HepG2 (cell line): Measurements from ENCODE around the gene OAS1. TPM values are rescaled to one million over a fixed set of nuclear protein-coding genes. Genes with fewer than 3 reads are reported as not detected.

Experiments
- ATAC-seq: fragments of 200-7000 bp; cut with Tn5 transposase; 3 replicates; pipeline ENCODE4 v1.9.1; 2020; ENCODE audit warnings: mild to moderate bottlenecking, moderate library complexity
- BruUV-seq: library from RNA; stranded (reverse); fragments of 400-500 nt; replicated peaks from 2 replicates; lab custom pipeline; 2021; lab: Mats Ljungman, UMichigan
- CTCF ChIA-PET: fragments of 300-600 bp; formaldehyde crosslinking; extraction: SDS; loops from one replicate; lab custom pipeline; 2021; ENCODE audit warnings: low total read pairs, inconsistent platforms, low intra/inter-chr PET ratio; lab: Yijun Ruan, JAX
- POLR2A ChIA-PET: fragments of 350-600 bp; sonication (Branson Sonifier 250); formaldehyde crosslinking; loops from one replicate; lab custom pipeline; 2020; ENCODE audit warnings: antibody characterized with exemption, inconsistent platforms; lab: Yijun Ruan, JAX
- DNase-seq: peaks from one replicate; pipeline ENCODE4 v3.0.0-alpha.2; 2015; ENCODE audit warnings: low spot score
- FAIRE-seq: peaks from 3 replicates; lab custom pipeline; 2011; peaks lifted over from hg19 to GRCh38; lab: Jason Lieb, UNC
- H2AFZ ChIP-seq: one replicate; pipeline ENCODE4 v1.6.1; 2011; ENCODE audit warnings: low read length, inconsistent platforms
- H3K27ac ChIP-seq: fragments of 300-600 bp; 3 replicates; pipeline ENCODE4 v1.8.0; 2011; ENCODE audit warnings: mixed run types, mild to moderate bottlenecking, mixed read lengths, low read length, inconsistent platforms; ENCODE audit not compliant: insufficient read depth; ENCODE audit errors: extremely low read length
- H3K27me3 ChIP-seq, 2 experiments: fragments of 200-600 bp in 1 of 2; 2 replicates in 1 of 2; 3 replicates in 1 of 2; pipeline versions ENCODE4 v1.6.0 to v1.8.0; 2011; ENCODE audit warnings: low read length in 2 of 2, mild to moderate bottlenecking in 2 of 2, moderate library complexity in 2 of 2, inconsistent platforms in 1 of 2; ENCODE audit not compliant: insufficient read depth in 2 of 2, control insufficient read depth in 1 of 2
- H3K36me3 ChIP-seq, 2 experiments: fragments of 200-600 bp in 1 of 2; replicated peaks in 1 of 2; 2 replicates in 1 of 2; 3 replicates in 1 of 2; pipeline versions ENCODE4 v1.5.1 to v1.8.0; 2011; ENCODE audit warnings: low read length in 2 of 2, inconsistent platforms in 1 of 2; ENCODE audit not compliant: insufficient read depth in 2 of 2, control insufficient read depth in 1 of 2
- H3K4me1 ChIP-seq: 2 replicates; pipeline ENCODE4 v1.5.1; 2012; ENCODE audit warnings: low read length, inconsistent platforms; ENCODE audit not compliant: insufficient read depth
- H3K4me2 ChIP-seq: 2 replicates; pipeline ENCODE4 v1.6.0; 2011; ENCODE audit warnings: low read depth, low read length, inconsistent platforms
- H3K4me3 ChIP-seq, 3 experiments: fragments of 200-600 bp in 1 of 3; sonication (generic), shearing (Covaris generic) in 1 of 3; replicated peaks in 1 of 3; 2 replicates each; pipeline ENCODE4 v1.5.1; 2011 to 2016; ENCODE audit warnings: low read length in 3 of 3, inconsistent platforms in 2 of 3, low read depth in 2 of 3, mild to moderate bottlenecking in 2 of 3, control low read depth in 1 of 3, mixed read lengths in 1 of 3; ENCODE audit not compliant: insufficient read depth in 1 of 3
- H3K79me2 ChIP-seq: one replicate; pipeline ENCODE4 v1.6.1; 2011; ENCODE audit warnings: low read length, inconsistent platforms; ENCODE audit not compliant: insufficient read depth
- H3K9ac ChIP-seq: 2 replicates; pipeline ENCODE4 v1.6.0; 2011; ENCODE audit warnings: mild to moderate bottlenecking, low read depth, low read length, inconsistent platforms; ENCODE audit not compliant: insufficient read depth
- H3K9me3 ChIP-seq: 2 replicates; pipeline ENCODE4 v1.5.1; 2012; ENCODE audit warnings: mild to moderate bottlenecking, low read length
- H4K20me1 ChIP-seq: 2 replicates; pipeline ENCODE4 v1.6.0; 2011; ENCODE audit warnings: inconsistent platforms, mild to moderate bottlenecking, low read length, moderate library complexity; ENCODE audit not compliant: insufficient read depth
- ETS1 ChIP-seq: sonication (generic); formaldehyde crosslinking; IDR thresholded peaks from 2 replicates; pipeline ENCODE4 v1.4.0; 2020; ENCODE audit warnings: missing genetic modification reagents
- FOXK1 ChIP-seq: sonication (generic); formaldehyde crosslinking; IDR thresholded peaks from 2 replicates; pipeline ENCODE4 v1.4.0; 2020; ENCODE audit warnings: low read depth, missing genetic modification reagents, borderline replicate concordance
- HDAC2 ChIP-seq: sonication (generic); formaldehyde crosslinking; IDR thresholded peaks from 2 replicates; pipeline ENCODE4 v1.4.0; 2020; ENCODE audit warnings: missing genetic modification reagents
- KLF12 ChIP-seq: sonication (generic); formaldehyde crosslinking; IDR thresholded peaks from 2 replicates; pipeline ENCODE4 v1.4.0; 2020; ENCODE audit warnings: missing genetic modification reagents, borderline replicate concordance
- MIER2 ChIP-seq: IDR thresholded peaks from 2 replicates; pipeline ENCODE4 v1.6.1; 2016; ENCODE audit warnings: missing biosample characterization, missing genetic modification reagents
- MXD4 ChIP-seq: IDR thresholded peaks from 2 replicates; pipeline ENCODE4 v1.6.1; 2016; ENCODE audit warnings: mild to moderate bottlenecking, missing biosample characterization, missing genetic modification reagents
- RAD51 ChIP-seq: fragments of 450-650 bp; IDR thresholded peaks from 2 replicates; pipeline ENCODE4 v1.6.1; 2016; ENCODE audit warnings: borderline replicate concordance
- SMARCE1 ChIP-seq: fragments of 450-650 bp; IDR thresholded peaks from 2 replicates; pipeline ENCODE4 v1.6.1; 2017; ENCODE audit warnings: borderline replicate concordance
- TBX2 ChIP-seq: sonication (generic); formaldehyde crosslinking; IDR thresholded peaks from 2 replicates; pipeline ENCODE4 v1.5.0; 2020; ENCODE audit warnings: missing genetic modification reagents, mild to moderate bottlenecking, borderline replicate concordance
- WIZ ChIP-seq: sonication (generic); formaldehyde crosslinking; IDR thresholded peaks from 2 replicates; pipeline ENCODE4 v1.5.1; 2020; ENCODE audit warnings: mild to moderate bottlenecking, missing genetic modification reagents
- ZFP1 ChIP-seq: IDR thresholded peaks from 2 replicates; pipeline ENCODE4 v1.6.1; 2016
- ZMYM3 ChIP-seq: sonication (generic); formaldehyde crosslinking; IDR thresholded peaks from 2 replicates; pipeline ENCODE4 v1.5.1; 2020; ENCODE audit warnings: mild to moderate bottlenecking, missing genetic modification reagents
- ZNF431 ChIP-seq: sonication (generic); formaldehyde crosslinking; IDR thresholded peaks from 2 replicates; pipeline ENCODE4 v1.9.0; 2022; ENCODE audit warnings: missing genetic modification reagents, low read depth, mild to moderate bottlenecking, borderline replicate concordance
- ZNF577 ChIP-seq: sonication (generic); formaldehyde crosslinking; IDR thresholded peaks from 2 replicates; pipeline ENCODE4 v1.4.0; 2020; ENCODE audit warnings: mild to moderate bottlenecking, low read depth, missing genetic modification reagents, borderline replicate concordance
- ZNF883 ChIP-seq: sonication (generic); formaldehyde crosslinking; IDR thresholded peaks from 2 replicates; pipeline ENCODE4 v1.5.1; 2020; ENCODE audit warnings: mild to moderate bottlenecking, missing genetic modification reagents; ENCODE audit errors: not compliant biosample characterization
- WGBS: methylation state at CpG from one replicate; pipeline ENCODE4 v1.1.6; 2017; ENCODE audit warnings: low lambda C conversion rate; 5-methylcytosine and 5-hydroxymethylcytosine counted together
- in situ Hi-C: cut with HindIII; loops from 2 replicates; pipeline ENCODE4 v1.10.0; 2017; ENCODE audit warnings: low pct_unique_long_range_greater_than_20kb; ENCODE audit not compliant: extremely low pct_ligation_motif_present
- intact Hi-C: fragments of 100-400 bp; cut with micrococcal nuclease; formaldehyde crosslinking; loops from one replicate; pipeline ENCODE4 v1.10.0; 2022; ENCODE audit not compliant: unreplicated experiment
- polyA plus RNA-seq, 8 experiments: library from polyadenylated mRNA; depleted of rRNA in 3 of 8; stranded (reverse) in 7 of 8; unstranded in 1 of 8; fragments of >200 nt; fragmentation: Illumina TruSeq in 4 of 8; extraction: Trizol in 4 of 8; gene quantifications; 2 replicates each; pipeline versions ENCODE4 v1.2.1 to v1.2.3, GENCODE V29; 2011 to 2016; ENCODE audit warnings: low read depth in 4 of 8, missing spikeins in 1 of 8, mixed read lengths in 1 of 8; ENCODE audit not compliant: insufficient read depth in 1 of 8
- total RNA-seq, 5 experiments: library from RNA; depleted of rRNA; stranded (reverse); fragments of >200 nt; fragmentation: Illumina TruSeq; extraction: Trizol; gene quantifications; 2 replicates each; pipeline ENCODE4 v1.2.3, GENCODE V29; 2016; ENCODE audit warnings: low read depth in 1 of 5
- TF ChIP-seq, protein P1 (sequence below): sonication (generic); formaldehyde crosslinking; conservative IDR thresholded peaks from 2 replicates; pipeline ENCODE4 v1.8.1; 2023; ENCODE audit warnings: missing genetic modification reagents
- TF ChIP-seq, protein P2 (sequence below): sonication (generic); formaldehyde crosslinking; IDR thresholded peaks from 2 replicates; pipeline ENCODE4 v1.4.0; 2020; ENCODE audit warnings: missing genetic modification reagents, borderline replicate concordance

The OAS1 gene
- total and polyA plus RNA-seq, 2 of the 13 experiments (the other 11 are each of a cell fraction or from before 2014, with no cell fraction given), result 6.5 to 10.6 TPM

DNA sequence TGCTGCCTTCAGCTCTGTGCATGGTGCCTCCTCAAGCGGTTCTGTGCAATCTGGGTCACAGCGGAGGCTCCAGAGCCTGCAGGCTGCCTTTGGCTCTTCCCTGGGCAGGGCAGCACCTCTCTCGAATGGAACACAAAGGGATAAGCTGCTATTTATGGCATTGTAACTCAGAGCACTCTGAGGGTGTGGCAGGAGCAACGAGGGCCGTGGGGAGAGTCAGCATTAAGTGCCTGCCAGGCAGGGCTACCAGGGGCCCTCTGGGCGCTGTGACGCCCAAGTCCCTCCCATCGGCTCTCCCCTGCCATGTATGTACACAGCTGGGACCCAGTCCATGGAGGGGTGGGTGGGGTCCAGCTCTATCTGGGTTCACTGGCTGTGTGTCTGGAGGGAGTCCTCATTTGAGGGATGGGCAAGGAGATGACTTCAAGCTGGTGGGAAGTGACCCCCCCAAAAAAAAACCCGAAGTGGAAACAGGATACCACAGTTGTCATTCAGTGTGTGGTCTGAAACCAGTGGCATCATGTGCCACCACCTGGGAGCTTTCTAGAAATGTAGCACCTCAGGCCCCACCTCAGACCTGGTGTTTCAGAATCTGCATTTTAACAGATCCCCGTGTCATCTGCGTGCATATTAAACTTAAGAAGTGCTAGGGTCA lies 44.0 kb upstream of the OAS1 start (continued):
- TF ChIP-seq MXD4 (no peak), FOXK1 (CRISPR knock-in tag) (no peak)

- no peaks in the 10 kb centered on the region for H4K20me1 ChIP-seq
- H3K9ac ChIP-seq, result no peak overlapping the region
- BruUV-seq, result no TSS peak
- no peak overlapping the region for H2AFZ ChIP-seq
- no peaks in the 10 kb centered on the region for H3K4me1 ChIP-seq
- FAIRE-seq (no peak), DNase-seq (peak; percentile 21), ATAC-seq (no peak)
- H3K27me3 ChIP-seq, result no peaks in the 10 kb centered on the region; a peak in 2 of 5 replicates
- ChIA-PET POLR2A (no interaction called here), CTCF (no interaction called here)
- H3K4me3 ChIP-seq, result no peak overlapping the region
- in situ Hi-C loops, result no loop called here
- H3K79me2 ChIP-seq, result no peaks in the 10 kb centered on the region
- WGBS, result 0% methylated on average over 3 of the region's 5 CpGs
- no peak overlapping the region for H3K4me2 ChIP-seq
- H3K36me3 ChIP-seq, result no peaks in the 10 kb centered on the region
- H3K27ac ChIP-seq, result no peak overlapping the region
- intact Hi-C loops, result no loop called here
- no peaks in the 10 kb centered on the region for H3K9me3 ChIP-seq
- TF ChIP-seq TBX2 (CRISPR knock-in tag) (no peak), ZNF431 (CRISPR knock-in tag) (no peak), SMARCE1 (no peak), ETS1 (no peak), RAD51 (no peak), MIER2 (CRISPR knock-in tag) (peak; percentile 97), ZNF577 (no peak), ZMYM3 (CRISPR knock-in tag) (no peak), ZNF883 (CRISPR knock-in tag) (no peak), HDAC2 (CRISPR knock-in tag) (peak; percentile 33; the same call in 1 of the 2 replicates), KLF12 (CRISPR knock-in tag) (no peak), WIZ (CRISPR knock-in tag) (peak; percentile 91), ZFP1 (CRISPR knock-in tag) (no peak)
- TF ChIP-seq, protein P1, sequence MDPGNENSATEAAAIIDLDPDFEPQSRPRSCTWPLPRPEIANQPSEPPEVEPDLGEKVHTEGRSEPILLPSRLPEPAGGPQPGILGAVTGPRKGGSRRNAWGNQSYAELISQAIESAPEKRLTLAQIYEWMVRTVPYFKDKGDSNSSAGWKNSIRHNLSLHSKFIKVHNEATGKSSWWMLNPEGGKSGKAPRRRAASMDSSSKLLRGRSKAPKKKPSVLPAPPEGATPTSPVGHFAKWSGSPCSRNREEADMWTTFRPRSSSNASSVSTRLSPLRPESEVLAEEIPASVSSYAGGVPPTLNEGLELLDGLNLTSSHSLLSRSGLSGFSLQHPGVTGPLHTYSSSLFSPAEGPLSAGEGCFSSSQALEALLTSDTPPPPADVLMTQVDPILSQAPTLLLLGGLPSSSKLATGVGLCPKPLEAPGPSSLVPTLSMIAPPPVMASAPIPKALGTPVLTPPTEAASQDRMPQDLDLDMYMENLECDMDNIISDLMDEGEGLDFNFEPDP (CRISPR knock-in tag), result no peak
- TF ChIP-seq, protein P2, sequence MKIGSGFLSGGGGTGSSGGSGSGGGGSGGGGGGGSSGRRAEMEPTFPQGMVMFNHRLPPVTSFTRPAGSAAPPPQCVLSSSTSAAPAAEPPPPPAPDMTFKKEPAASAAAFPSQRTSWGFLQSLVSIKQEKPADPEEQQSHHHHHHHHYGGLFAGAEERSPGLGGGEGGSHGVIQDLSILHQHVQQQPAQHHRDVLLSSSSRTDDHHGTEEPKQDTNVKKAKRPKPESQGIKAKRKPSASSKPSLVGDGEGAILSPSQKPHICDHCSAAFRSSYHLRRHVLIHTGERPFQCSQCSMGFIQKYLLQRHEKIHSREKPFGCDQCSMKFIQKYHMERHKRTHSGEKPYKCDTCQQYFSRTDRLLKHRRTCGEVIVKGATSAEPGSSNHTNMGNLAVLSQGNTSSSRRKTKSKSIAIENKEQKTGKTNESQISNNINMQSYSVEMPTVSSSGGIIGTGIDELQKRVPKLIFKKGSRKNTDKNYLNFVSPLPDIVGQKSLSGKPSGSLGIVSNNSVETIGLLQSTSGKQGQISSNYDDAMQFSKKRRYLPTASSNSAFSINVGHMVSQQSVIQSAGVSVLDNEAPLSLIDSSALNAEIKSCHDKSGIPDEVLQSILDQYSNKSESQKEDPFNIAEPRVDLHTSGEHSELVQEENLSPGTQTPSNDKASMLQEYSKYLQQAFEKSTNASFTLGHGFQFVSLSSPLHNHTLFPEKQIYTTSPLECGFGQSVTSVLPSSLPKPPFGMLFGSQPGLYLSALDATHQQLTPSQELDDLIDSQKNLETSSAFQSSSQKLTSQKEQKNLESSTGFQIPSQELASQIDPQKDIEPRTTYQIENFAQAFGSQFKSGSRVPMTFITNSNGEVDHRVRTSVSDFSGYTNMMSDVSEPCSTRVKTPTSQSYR, result no peak
These were observed 38.2 kb upstream of the OAS1 start for GRCh38 chr12:112868459-112869041.
